CD4-positive, alpha-beta T cell treated with Interleukin-2 at 100 ng/mL for 4 hours (primary cell): ENCODE results near the gene OR4K1.
"Not testable (repeated sequence)": the region's sequence is repeated elsewhere in the genome, so short reads cannot be mapped to it uniquely, and the experiment has no call there.

ENCODE experiments used
- DNase-seq: peaks from one replicate; pipeline ENCODE4 v3.0.0-alpha.2; 2020; ENCODE audit warnings: low spot score

The OR4K1 gene, protein sequence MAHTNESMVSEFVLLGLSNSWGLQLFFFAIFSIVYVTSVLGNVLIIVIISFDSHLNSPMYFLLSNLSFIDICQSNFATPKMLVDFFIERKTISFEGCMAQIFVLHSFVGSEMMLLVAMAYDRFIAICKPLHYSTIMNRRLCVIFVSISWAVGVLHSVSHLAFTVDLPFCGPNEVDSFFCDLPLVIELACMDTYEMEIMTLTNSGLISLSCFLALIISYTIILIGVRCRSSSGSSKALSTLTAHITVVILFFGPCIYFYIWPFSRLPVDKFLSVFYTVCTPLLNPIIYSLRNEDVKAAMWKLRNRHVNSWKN

DNA sequence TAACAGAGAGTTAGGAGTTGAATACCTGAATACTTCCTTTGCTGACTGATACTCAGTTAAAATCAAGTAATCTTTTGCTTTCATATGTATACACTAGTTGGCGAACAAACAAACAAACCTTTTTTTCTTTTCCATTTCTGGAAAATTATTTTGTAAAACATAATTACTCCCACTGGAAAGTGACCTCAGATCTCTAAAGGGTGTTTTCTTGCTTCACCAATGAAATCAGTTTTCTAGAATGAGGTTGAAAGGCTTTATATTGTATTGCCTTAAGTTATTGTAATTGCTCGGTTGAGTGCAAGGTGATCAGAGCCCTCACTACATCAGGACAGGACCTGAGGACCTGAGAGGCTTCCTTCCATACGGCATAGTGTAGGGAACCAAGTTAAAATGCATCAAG is at the start of gene OR4K1:
OR4K1 (plus strand) TSS at position 301 of the 400 bp plus-strand sequence. CDS start 4,750 bp downstream, outside the sequence.
- DNase-seq: no peak

DNA sequence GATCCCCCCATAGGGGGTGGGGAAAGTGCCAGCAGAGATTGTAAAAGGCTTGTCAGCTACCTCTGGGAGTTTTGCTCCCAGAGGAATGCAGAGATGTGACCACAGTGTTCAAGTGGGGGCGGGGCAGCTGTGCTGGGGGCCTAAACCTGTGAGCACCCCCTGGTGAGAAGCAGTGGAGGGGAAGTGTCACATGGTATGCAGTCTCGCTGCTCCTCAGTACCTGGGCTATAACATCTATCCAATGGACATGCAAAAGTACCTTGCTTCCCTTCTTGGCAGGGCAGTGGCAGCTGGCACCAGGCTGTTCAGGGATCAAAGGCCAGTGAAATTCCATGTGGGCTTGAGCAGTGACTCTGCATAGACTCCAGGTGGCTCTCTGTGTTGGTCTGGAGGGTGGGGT is 35.4 kb upstream of the OR4K1 start:
- DNase-seq: no peak

DNA sequence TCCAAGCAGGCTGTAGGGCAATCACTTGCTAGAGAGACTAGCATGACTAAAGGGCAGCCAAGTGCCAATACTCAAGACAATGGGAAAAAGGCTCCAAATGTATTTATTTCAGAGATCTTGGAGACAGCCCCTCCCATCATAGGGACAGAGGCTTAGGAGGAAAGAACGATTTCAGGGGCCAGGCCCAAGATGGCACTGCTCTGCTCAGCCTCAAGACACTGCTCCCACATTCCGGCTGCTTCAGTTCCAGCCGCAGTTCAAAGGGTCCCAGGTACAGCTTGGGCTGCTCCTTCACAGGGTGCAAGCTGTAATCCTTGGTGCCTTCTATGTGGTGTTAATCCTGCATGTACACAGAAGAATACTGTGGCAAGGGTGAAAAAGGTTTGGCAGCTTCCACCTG is 29.7 kb upstream of the OR4K1 start:
- no peak for DNase-seq

DNA sequence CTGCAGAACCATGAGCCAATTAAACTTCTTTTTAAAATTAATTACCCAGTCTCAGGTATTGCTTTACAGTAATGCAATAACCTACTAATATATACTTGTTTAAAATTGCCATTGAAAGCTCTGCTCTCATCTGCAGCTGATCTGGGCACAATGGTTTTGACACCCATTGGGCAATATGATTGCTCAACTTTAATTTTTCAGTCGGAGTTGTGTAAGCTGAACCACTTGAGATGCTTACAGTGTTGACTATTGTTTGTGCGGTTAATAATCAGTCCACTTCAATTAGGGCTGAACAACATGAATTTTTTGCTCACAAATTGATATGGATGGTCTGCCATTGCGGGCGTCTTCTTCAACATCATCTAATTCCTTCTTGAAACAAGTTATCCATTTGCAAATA is 28.3 kb upstream of the OR4K1 start:
- DNase-seq: no peak

DNA sequence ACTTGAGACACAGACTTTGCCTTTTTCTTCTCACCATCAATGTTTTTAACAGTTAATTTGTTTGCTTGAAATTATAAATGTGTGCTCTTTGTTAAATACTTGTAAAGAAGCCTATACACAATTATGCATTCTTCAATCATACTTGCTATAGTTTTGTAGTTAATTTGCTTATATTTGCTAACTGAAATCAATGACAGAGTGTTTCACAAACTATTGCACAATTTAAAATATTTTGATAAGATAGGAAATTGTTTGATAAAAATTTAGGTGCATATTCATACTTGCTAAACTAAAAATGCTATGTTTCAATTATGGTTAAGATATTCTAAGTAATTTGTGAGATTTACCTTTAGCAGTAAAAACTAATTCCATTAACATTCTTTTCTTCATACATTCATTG is 24.1 kb upstream of the OR4K1 start:
- DNase-seq: no peak

DNA sequence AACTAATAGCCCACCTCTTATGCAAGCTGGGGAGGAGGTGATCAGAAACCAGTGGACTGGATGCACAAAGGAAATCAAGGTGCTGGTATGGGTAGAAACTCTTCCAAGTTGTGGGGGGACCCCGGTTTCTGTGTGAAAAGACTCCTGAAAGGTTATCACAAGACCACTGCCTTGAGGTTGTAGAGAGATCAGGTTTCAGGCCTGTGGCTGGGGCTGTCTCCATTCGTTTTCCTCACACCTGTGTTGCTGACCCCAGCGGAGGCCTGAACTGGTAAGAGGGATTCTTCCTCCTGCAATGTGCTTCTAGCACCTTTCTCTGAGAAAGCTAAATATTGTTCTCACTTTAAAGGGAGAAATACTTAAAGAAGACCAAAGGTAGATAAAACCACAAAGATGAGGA is 19.6 kb upstream of the OR4K1 start:
- DNase-seq: no peak

DNA sequence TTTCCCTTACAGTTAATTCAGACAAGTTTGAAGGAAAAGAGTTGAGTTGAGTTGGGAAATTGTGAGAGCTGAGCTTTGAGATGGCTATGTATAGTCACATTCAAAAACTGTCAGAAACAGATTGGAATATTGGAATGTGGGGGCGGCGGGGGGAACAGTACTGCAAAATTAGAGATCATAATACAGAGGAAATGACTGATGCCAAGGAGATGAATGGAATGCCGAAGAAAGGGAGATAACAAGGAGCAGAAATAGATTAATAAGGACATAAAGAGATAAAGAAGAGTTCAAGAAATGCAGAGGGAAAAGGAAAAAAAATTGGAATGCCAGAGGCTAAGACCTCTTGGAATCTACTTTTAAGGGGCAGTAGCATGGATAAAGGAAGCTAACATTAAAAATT is 13.5 kb upstream of the OR4K1 start:
- DNase-seq: no peak

DNA sequence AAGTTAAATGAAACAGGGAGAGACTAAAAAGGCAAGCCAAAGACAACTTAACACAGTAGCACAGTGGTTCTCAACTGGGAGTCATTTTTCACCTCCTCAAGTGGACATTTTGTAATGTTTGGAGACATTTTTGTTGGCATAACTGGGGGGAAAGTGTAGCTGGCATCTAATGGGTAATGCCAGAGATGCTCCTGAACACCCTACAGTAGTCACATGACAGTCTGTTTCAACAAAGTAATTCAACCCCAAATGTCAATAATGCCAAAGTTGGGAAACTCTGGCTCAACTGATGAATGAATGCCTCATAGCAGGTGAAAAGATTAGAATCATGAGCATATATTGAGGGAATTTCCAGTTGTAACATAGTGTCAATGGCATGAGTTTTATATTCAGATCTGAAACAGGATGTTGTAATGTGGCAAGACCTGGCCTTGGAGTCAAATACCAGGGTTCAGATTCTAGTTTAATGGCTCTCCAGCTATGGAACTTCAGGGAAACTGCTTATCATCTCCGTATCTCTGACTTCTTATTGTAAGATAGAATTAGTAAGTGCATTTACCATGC is 12.7 kb upstream of the OR4K1 start:
- no peak for DNase-seq

DNA sequence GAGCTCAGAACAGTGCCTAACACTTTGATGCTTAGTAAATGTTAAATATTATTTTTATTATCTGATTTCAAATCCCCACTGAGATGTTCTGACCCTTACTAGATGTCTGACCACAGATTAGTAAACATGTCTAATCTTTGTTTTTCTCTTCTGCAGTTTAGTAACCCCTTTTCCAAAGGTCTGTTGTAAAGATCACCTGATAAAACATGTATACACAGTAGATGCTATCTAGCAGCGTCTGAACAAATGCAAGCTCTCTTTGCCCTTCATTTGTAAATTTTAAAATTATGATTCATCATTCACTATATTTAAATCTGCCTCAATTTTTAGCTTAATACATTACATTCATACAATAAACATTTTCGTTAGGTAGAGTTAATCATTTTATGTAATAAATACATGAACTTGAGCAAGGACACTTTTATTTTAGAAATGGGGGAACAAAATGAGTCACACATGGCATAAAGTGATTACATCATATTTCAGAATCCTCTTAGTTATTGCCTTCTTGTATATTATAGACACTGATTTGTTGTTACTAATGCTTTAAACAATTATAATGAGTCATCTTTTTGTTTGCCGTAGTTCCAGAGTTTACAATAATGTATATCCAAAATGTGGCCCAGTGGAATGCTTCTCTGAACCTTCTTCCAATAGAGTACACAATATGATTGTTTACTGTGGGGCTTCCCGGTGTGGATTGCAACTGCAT is 12.0 kb upstream of the OR4K1 start:
- no peak for DNase-seq

DNA sequence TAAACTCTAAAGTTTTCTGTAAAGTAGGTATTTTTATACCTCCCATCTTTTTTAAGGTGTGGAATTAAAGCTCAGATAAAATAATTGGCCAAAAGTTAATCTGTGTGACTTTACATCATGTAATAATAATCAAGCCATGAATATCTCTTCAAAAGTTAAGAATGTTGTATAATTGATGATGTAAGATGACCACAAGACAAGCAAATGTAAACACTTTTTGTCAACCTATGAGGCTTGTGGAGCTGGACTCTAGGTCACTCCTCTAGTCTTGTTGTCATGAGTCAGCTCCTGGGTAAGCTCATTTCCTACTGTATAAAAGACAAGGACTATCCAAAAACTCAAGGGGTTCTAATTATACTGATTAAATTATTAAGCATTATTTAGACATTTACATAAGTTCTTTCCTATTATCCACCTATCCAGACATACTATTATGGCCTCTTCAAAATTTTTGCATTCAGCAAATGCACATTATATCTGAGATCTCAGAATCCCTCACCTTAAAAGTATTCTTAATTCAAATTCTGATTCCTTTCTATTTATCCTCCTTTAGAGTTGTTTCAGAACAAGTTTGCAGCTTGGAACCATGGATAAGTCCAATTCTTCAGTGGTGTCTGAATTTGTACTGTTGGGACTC is 10.6 kb upstream of the OR4K1 start, which contains the start of gene OR4K5:
OR4K5 (plus strand) TSS at position 587 of the 637 bp plus-strand sequence; CDS start at position 587, 0 bp downstream.
- DNase-seq: no peak

DNA sequence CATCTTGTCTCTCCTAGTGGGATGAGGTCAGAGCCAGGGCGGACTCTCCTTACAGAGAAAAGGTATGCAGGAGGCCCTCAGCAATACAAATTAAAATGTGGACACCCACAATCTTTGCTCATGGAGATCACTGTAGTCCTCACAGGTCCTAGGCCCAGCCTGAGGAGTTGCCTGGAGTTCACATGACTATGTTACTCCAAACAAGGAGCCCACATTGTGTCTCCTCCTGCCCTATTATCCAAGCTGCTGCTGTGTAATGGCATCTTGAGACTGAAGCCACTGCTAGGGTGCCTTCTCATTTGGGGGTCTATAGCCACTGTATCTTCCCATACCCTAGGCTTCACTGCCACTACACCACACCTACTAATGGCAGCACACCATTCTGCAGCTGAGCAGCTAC is 11.0 kb downstream of the OR4K1 start:
- no peak for DNase-seq

DNA sequence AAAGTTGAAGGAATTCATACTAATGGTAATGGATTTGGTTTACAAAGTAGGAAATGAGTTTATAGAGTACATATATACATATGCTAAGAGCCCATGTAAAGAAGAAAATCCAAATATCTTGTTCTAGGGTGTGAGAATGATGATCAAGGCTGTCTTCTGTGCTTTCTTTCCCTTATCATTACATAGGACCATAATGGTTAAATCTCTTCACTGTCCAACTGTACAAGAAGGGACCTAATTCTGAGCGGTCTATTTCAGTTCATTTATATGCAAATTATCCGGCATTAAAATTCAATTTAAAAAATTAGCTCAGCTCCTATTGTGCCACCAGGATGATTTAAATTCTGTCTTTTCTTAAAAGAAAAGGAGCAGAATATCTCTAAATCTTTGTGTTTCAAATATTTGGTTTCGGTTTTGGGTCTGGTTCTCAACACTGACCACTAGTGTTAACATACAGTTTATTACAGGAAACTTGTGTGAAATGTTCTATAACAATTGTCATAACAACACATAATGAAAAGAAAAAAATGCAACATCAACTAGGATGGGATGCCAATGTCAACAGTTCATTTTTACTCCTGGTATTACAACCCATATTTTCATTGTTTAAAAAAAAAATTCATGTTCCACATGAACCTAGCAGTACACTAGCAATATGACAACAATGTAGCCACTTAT is 16.8 kb downstream of the OR4K1 start:
- no peak for DNase-seq

DNA sequence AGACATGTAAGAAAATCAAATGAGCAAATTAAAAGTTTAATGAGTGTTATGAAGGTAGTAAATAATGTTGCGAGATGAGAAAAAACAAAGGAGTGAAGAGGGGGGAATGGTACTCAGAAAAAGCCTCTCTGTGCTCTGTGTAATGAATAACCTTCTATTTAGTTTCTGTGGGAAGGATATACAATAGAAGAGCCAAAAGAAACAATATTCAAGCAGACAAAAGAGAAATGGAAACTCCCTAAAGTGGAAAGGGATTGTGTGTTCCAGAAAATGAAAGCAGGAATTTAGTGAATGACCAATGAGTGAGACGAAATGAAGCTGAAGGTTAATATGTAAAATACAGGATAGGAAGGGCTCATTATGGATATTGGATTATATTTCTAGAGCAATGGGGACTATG is 18.5 kb downstream of the OR4K1 start:
- no peak for DNase-seq

DNA sequence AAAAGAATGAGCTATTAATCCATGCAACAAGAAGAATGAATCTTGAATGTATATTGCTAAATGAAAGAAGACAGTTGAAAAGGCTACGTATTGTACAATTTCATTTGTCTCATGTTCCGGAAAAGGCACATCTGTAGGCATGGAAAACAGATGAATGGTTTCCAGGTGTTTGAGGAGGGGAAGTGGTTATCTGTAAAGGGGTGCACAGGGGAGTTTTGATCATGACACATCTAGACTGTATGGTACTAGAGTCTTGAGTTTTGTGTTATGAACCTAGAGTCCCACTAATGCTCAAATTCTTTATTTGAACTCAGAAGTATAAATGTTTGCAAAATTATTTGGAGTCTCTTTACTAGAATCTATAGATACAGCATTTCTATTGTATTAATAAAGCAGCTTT is 39.0 kb downstream of the OR4K1 start:
- not testable (repeated sequence) for DNase-seq

DNA sequence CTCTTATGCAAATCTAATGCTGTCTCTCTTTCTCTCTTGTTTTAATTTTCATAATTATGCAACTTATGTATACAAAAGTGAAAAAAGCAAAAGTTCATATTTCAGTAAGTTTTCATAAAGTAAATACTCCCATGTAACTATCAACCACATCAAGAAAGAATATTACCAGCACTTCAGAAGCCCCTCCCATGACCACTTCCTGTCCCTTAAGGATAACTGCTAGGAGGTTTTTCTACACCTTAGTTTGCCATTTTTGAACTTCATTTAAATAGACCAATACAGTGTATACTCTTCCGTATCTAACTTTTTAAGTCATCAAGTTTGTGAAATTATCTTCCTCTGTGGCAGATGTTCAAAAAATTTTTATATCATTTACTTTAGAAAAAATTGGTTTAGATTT is 44.1 kb downstream of the OR4K1 start:
- DNase-seq: peak; percentile 45

DNA sequence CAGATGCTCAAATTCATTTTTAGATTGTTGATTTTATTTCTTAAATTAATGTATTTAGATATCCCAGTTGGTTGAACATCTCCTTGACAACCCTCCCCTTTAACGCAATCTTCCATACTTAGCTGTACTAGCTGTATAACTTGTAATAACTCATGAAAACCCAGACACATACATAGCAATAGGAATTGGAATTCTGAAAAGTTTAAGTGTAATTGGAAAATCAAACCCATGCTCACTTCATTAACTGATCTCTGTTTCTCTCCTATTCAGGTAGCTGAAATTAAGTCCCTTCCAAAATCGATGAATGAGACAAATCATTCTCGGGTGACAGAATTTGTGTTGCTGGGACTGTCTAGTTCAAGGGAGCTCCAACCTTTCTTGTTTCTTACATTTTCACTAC is 44.6 kb downstream of the OR4K1 start, which contains the start of gene OR4K15:
OR4K15 (plus strand) TSS at position 301 of the 400 bp plus-strand sequence; CDS start at position 301, 0 bp downstream.
- no peak for DNase-seq
